ENCODE results near the gene CTNND2. TPM values are rescaled to one million over a fixed set of nuclear protein-coding genes. Genes with fewer than 3 reads are reported as not detected.

Gene CTNND2
- total RNA-seq, 3 donors from 2014 or later (not counting 1 experiment from before 2014, with no cell fraction given) = not detected

- no peak for TF ChIP-seq CTCF (IDR thresholded peaks at IDR 0.05)
- no peak for DNase-seq
- Histone ChIP-seq H3K36me3 (ENCODE audit: control insufficient read depth, insufficient read depth, low read length) (no peaks in the 10 kb centered on the region), H3K4me3 (ENCODE audit: low read length) (no peak overlapping the region), H3K9me3 (ENCODE audit: control insufficient read depth, insufficient read depth, low read length) (no peaks in the 10 kb centered on the region), H3K4me1 (ENCODE audit: control insufficient read depth, insufficient read depth, low read length) (no peaks in the 10 kb centered on the region), H3K27me3 (ENCODE audit: control insufficient read depth, insufficient read depth, low read length) (no peaks in the 10 kb centered on the region), H3K27ac (ENCODE audit: low read length) (no peak overlapping the region)
- no peak overlapping the region for H3K4me3 Mint-ChIP-seq
- intact Hi-C loops (cut with micrococcal nuclease) = no loop called here
- H3K4me1 Mint-ChIP-seq = peaks cover 6% of the 10 kb centered on the region in 2 donors
- no peak for ATAC-seq
- no peaks in the 10 kb centered on the region for H3K27me3 Mint-ChIP-seq (ENCODE audit: low read depth in 2 of 2)
- WGBS (ENCODE audit: insufficient coverage) = 92% methylated on average over 3 of the region's 3 CpGs
- no peaks in the 10 kb centered on the region for H3K36me3 Mint-ChIP-seq
- no peaks in the 10 kb centered on the region for H3K9me3 Mint-ChIP-seq
- H3K27ac Mint-ChIP-seq = no peak overlapping the region
Measured at GRCh38 chr5:11520241-11520930, 383.9 kb downstream of the CTNND2 start.

- H3K36me3 Mint-ChIP-seq = no peaks in the 10 kb centered on the region
- Histone ChIP-seq H3K4me1 (ENCODE audit: control insufficient read depth, insufficient read depth, low read length) (no peaks in the 10 kb centered on the region), H3K9me3 (ENCODE audit: control insufficient read depth, insufficient read depth, low read length) (no peaks in the 10 kb centered on the region), H3K4me3 (ENCODE audit: low read length) (no peak overlapping the region), H3K27me3 (ENCODE audit: control insufficient read depth, insufficient read depth, low read length) (no peaks in the 10 kb centered on the region), H3K36me3 (ENCODE audit: control insufficient read depth, insufficient read depth, low read length) (no peaks in the 10 kb centered on the region), H3K27ac (ENCODE audit: low read length) (no peak overlapping the region)
- no peak for TF ChIP-seq CTCF (IDR thresholded peaks at IDR 0.05)
- H3K4me1 Mint-ChIP-seq = no peaks in the 10 kb centered on the region
- no peak for DNase-seq
- H3K9me3 Mint-ChIP-seq = no peaks in the 10 kb centered on the region
- no peak overlapping the region for H3K27ac Mint-ChIP-seq
- intact Hi-C loops (cut with micrococcal nuclease) = no loop called here
- no peak overlapping the region for H3K4me3 Mint-ChIP-seq
- no peak for ATAC-seq
- WGBS (ENCODE audit: insufficient coverage) = no CpG with 5 or more reads among the region's 2 CpGs
- no peaks in the 10 kb centered on the region for H3K27me3 Mint-ChIP-seq (ENCODE audit: low read depth in 2 of 2)
Measured at GRCh38 chr5:11519236-11519635, 385.0 kb downstream of the CTNND2 start.

GRCh38 chr5:11518676-11519075, 385.6 kb downstream of the CTNND2 start:
- TF ChIP-seq CTCF (IDR thresholded peaks at IDR 0.05) = no peak
- H3K27ac ChIP-seq (ENCODE audit: low read length) = no peak overlapping the region
- Mint-ChIP-seq H3K4me3 (no peak overlapping the region), H3K36me3 (no peaks in the 10 kb centered on the region), H3K4me1 (no peaks in the 10 kb centered on the region), H3K9me3 (no peaks in the 10 kb centered on the region), H3K27ac (no peak overlapping the region), H3K27me3 (ENCODE audit: low read depth in 2 of 2) (no peaks in the 10 kb centered on the region)
- DNase-seq (no peak), ATAC-seq (no peak)
- H3K4me3 ChIP-seq (ENCODE audit: low read length) = no peak overlapping the region
- no peaks in the 10 kb centered on the region for H3K36me3 ChIP-seq (ENCODE audit: control insufficient read depth, insufficient read depth, low read length)
- no peaks in the 10 kb centered on the region for H3K4me1 ChIP-seq (ENCODE audit: control insufficient read depth, insufficient read depth, low read length)
- no peaks in the 10 kb centered on the region for H3K27me3 ChIP-seq (ENCODE audit: control insufficient read depth, insufficient read depth, low read length)
- no peaks in the 10 kb centered on the region for H3K9me3 ChIP-seq (ENCODE audit: control insufficient read depth, insufficient read depth, low read length)
- WGBS (ENCODE audit: insufficient coverage) = 100% methylated on average over 1 of the region's 2 CpGs
- intact Hi-C loops (cut with micrococcal nuclease) = no loop called here
